ENCODE data around the gene APOA1.

DNA sequence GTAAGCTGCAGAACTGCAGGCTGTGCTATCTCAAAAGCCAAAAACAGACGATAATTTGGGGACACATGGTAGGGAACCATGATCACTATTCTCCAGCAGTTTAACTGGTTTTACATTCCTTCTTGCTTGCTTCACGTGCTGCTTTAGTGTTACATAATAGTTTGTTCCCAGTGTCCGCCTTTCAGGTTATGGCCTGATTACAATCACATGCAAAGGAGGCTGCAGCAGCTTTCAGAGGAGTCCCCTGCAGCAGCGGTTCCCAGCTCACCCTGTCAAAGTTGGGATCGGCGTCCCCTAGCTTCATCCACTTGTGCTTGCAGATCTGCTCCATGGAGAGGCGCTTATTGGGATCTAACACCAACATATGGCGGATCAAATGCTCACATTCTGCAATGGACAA lies 39.2 kb upstream of the APOA1 start:
- TF ChIP-seq GATA3 (IDR thresholded peaks at IDR 0.05; ENCODE audit: low read depth, low read length) (no peak), GATA2 (IDR thresholded peaks at IDR 0.05; ENCODE audit: low read depth, low read length) (no peak)
